Measurements from ENCODE around the gene RPGRIP1L.

DNA sequence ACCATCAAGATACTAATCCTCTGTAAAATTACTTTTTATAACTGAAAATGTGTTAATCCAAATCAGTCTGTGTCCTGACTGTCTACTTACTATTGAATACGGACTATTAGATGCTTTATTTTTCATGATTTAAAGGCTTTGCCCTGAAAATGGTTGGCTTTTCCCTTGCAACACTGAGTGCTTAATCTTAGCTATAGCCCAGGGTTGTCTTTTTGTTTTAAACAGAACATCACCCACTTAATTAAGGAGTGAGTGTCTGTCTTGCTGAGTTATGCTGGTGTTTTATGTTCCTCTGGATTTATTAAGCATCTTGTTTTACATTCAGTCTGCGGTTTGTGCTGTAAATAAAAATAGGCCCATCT is 11.3 kb upstream of the RPGRIP1L start:
- TF ChIP-seq, protein P1, sequence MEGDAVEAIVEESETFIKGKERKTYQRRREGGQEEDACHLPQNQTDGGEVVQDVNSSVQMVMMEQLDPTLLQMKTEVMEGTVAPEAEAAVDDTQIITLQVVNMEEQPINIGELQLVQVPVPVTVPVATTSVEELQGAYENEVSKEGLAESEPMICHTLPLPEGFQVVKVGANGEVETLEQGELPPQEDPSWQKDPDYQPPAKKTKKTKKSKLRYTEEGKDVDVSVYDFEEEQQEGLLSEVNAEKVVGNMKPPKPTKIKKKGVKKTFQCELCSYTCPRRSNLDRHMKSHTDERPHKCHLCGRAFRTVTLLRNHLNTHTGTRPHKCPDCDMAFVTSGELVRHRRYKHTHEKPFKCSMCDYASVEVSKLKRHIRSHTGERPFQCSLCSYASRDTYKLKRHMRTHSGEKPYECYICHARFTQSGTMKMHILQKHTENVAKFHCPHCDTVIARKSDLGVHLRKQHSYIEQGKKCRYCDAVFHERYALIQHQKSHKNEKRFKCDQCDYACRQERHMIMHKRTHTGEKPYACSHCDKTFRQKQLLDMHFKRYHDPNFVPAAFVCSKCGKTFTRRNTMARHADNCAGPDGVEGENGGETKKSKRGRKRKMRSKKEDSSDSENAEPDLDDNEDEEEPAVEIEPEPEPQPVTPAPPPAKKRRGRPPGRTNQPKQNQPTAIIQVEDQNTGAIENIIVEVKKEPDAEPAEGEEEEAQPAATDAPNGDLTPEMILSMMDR (IDR thresholded peaks at IDR 0.05), result no peak
- no peak for TF ChIP-seq POLR2A (IDR thresholded peaks at IDR 0.05)
